HS-27A (cell line): ENCODE results near the gene TVP23A.
"Not testable (repeated sequence)": the region's sequence is repeated elsewhere in the genome, so short reads cannot be mapped to it uniquely, and the experiment has no call there.

Experiments
- DNase-seq: peaks from one replicate; pipeline ENCODE4 v3.0.0-alpha.2; 2012; ENCODE audit warnings: low read depth, missing footprints

Gene TVP23A

GRCh38 chr16:10791048-10791447 is 27.5 kb downstream of the TVP23A start:
- no peak for DNase-seq

DNA sequence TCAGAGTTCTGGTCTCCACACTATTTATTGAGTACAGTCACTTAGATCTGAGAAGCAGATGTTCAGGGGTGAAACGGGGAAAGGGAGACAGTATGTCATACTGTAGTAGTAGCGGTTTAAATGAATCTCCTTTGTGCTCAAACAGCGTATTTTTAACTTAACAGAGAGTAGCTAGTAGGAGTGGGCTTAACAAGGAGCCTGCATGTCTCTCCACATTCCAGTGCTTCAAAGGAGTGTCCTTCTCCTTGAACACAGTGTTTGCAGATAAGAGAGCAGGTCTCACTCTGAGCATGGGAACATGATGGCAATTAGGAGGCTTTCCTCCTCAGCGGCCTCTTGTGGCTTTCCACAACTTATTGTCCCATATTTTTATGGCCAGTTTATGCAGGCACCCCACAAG is 30.0 kb downstream of the TVP23A start:
- DNase-seq: not testable (repeated sequence)

GRCh38 chr16:10787304-10787703 is 31.3 kb downstream of the TVP23A start:
- DNase-seq: no peak

GRCh38 chr16:10782628-10783027 is 36.0 kb downstream of the TVP23A start:
- DNase-seq: no peak

DNA sequence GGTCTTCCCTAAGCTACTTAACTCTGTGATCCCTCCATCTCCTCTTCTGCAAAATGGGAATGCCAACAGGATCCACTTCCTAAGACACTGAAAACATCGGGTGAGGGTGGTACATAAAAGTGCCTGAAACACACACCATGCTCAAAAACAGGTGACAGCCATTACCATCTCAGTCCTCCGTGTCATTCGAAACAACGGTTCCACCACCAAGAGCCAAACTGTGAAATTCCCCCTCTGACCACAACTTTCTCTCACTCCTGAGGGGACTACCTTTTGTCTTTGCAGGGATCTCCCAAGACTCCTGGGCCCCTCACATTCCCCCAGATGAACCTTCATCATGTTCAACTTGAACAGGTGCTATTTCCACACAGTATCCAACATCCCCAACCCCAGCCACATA is 38.0 kb downstream of the TVP23A start:
- no peak for DNase-seq

- DNase-seq: not testable (repeated sequence)
These were observed 38.7 kb downstream of the TVP23A start for GRCh38 chr16:10779908-10780307.

DNA sequence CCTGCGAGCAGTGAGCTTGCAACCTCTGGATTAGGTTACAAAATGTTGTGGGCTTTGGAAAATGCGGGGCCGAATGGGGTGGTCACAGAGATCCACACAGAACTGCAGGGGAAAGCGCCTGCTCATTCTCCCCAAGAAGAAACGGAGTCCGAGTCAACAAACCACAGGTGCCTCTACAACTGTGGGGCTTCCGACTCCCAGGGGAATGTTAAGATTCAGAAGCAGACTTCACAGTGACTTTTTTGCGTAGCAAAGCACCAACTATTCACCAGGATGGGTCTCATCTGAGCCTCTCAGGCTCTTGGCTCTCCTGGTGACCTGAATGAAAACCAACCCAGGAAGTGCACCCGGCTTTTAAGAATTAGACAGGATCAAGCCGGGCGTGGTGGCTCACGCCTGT is 41.2 kb downstream of the TVP23A start:
- DNase-seq: no peak

DNA sequence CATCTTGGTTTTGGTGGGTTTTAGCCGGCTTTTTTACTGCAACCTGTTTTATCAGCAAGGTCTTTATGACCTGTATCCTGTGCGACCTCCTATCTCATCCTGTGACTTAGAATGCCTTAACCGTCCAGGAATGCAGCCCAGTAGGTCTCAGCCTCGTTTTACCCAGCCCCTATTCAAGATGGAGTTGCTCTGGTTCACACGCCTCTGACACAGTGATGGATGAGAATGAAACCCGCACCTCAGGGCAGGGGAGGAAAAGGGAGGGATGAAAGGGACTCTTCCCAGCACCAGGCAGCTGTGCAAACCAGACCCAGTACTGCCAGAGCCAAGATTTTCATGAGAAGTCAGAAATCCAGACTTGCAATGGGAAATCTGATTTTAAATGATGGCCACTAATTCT is 41.7 kb downstream of the TVP23A start:
- DNase-seq: not testable (repeated sequence)

DNA sequence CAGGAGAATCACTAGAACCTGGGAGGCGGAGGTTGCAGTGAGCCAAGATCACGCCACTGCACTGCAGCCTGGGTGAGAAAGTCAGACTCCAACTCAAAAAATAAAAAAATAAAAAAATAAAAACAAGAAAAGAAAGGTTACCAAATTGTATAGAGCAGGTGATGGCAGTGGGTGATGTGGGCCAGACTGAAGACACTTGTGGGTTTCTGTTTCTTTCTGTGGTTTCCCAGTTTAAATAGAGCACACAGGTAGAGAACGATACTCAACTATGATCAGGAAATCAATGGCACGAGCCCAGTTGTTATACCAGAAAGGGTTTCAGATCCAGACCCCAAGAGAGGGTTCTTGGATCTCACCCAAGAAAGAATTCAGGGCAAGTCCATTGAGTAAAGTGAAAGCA is 42.3 kb downstream of the TVP23A start:
- DNase-seq: no peak

GRCh38 chr16:10770907-10771306 is 47.7 kb downstream of the TVP23A start:
- no peak for DNase-seq

GRCh38 chr16:10769381-10769780 is 49.2 kb downstream of the TVP23A start:
- DNase-seq: no peak

- no peak for DNase-seq
These were observed 51.5 kb downstream of the TVP23A start for GRCh38 chr16:10767127-10767526.

DNA sequence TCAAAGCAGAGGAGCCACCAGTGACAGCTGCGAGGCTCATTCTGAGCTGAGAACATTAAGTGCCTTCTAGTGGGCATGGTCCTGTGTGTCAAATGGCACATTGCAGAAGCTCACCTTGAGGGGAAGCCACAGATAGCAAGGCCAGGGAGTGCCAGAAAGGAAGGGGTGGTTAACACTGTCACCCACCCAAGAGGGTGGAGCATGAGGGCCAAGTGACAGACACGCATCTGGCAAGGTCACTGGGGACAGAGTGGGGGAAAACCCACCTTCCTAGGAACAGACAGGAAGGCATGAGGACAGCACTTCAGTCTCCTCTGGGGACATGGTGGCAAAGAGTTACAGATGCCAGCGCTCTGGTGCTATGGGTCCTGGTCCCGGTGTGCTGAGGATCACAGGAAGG is 52.8 kb downstream of the TVP23A start:
- DNase-seq: no peak

- DNase-seq: no peak
These were observed 55.1 kb downstream of the TVP23A start for GRCh38 chr16:10763456-10763855.

GRCh38 chr16:10762336-10763016 is 56.1 kb downstream of the TVP23A start:
- no peak for DNase-seq

DNA sequence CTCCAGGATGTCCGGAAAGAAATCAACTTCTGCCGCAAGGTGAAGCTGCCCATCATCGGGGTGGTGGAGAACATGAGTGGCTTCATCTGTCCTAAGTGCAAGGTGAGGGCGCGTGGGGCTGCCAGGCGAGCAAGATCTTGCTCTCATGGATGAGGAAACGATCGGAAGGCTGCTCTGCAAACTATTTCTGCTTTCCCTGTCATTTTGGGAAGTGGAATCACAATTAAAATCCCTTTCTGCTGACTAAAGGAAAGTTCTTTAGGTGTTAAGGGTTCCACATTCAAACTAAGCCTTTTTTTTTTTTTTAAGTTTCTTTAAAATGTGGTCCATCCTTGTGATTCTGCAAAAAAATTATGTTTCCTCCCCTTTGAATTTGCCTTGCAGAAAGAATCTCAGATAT is 57.2 kb downstream of the TVP23A start:
- DNase-seq: no peak

DNA sequence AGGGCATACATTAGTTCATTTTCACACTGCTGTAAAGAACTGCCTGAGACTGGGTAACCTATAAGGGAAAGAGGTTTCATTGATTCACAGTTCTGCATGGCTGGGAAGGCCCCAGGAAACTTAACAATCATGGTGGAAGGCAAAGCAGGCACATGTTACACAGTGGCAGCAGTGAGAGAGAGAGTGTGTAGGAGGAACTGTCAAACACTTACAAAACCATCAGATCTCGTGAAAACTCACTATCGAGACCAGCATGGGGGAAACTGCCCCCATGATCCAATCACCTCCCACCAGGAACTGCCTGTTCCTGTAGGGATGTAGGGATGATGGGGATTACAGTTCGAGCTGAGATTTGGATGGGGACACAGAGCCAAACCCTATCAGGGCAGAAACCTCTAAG is 57.7 kb downstream of the TVP23A start:
- no peak for DNase-seq

DNA sequence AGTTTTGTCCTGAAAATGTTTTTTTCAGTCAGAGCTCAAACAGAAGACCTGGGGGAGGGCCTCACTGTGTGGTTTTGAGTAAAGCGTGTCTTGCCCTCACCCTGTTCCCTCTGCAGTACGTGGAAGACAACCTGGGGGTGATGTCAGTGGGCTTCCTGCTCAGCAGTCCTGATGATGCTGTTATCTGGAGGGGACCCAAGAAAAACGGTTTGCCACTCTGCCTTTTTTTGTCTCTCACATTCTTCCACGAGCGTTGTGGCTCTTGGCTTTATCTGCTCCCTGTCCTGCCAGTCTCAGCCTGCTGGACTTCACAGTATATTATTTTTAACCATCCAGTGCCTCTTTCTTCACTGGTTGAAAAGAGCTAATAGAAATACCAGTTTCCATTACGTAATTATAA is 62.0 kb downstream of the TVP23A start:
- DNase-seq: no peak

- DNase-seq: peak; percentile 11
These were observed 63.7 kb downstream of the TVP23A start for GRCh38 chr16:10754941-10755340.

GRCh38 chr16:10753670-10754069 is 64.9 kb downstream of the TVP23A start:
- no peak for DNase-seq

DNA sequence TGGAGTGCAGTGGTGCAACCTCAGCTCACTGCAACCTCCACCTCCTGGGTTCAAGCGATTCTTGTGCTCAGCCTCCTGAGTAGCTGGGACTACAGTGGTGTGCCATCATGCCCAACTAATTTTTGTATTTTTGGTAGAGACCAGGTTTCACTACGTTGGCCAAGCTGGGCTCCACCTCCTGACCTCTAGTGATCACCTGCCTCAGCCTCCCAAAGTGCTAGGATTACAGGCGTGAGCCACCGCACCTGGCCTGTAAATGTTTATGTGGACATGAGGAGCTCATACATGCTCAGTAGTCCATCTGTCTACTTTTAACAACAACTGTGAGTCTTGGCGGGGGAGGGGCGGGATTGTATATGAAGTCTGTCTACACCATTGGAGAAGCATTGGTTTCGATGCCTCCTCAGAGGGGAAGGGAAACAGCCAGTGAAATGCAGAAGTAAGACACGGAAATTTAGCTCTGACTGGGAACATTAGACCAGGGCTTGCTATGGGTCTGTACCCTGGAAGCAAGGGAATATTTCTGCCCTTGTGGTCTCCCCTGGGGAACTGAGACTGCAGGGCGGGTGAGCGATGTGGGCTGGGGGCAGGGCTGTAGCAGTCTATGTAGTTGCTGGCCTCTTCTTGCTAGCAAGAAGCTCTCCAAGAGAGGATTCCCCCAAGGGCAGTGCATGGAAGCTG is 65.6 kb downstream of the TVP23A start:
- DNase-seq: no peak

DNA sequence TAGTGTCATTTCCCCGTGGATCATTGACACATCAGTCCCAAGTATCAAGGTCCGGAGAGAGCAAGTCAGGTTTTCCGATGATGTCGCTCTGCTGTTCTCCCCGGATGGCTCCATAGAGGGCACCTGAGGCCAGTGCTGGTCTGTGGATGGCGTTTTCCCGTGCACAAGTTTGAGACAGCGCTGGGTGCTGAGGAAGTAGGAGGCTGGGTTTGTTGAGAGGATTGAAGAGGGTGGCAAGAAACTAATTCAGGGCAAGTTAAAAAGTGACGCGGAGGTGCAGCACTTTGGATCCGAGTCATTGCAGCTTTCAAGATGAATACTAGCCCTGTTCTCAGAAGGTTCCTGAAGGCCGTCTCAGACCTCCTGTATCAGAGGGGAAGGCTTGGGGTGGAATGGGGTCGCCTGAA is 67.3 kb downstream of the TVP23A start:
- no peak for DNase-seq

GRCh38 chr16:10750793-10751192 is 67.8 kb downstream of the TVP23A start:
- no peak for DNase-seq

GRCh38 chr16:10745841-10746240 is 72.8 kb downstream of the TVP23A start:
- DNase-seq: no peak
